ENCODE data around the gene ADARB1.
A peak's percentile ranks its signal among the peaks of the same experiment; 100 is the strongest.

ADARB1 gene

GRCh38 chr21:45225041-45225740, 150.8 kb downstream of the ADARB1 start:
- DNase-seq (ENCODE audit: low read depth in 2 of 2) = no peak

- no peak for DNase-seq (ENCODE audit: low read depth in 2 of 2)
These were observed 151.5 kb downstream of the ADARB1 start for GRCh38 chr21:45225741-45226327.

- DNase-seq (ENCODE audit: low read depth in 2 of 2) = peak in 1 of 2 donors; percentile 6
These were observed 152.4 kb downstream of the ADARB1 start for GRCh38 chr21:45226540-45227326.

- DNase-seq (ENCODE audit: low read depth in 2 of 2) = no peak
These were observed 153.4 kb downstream of the ADARB1 start for GRCh38 chr21:45227735-45228134.

- peak; percentile 60 to 72 for DNase-seq (ENCODE audit: low read depth in 2 of 2)
These were observed 153.8 kb downstream of the ADARB1 start for GRCh38 chr21:45228171-45228641.

- DNase-seq (ENCODE audit: low read depth in 2 of 2) = no peak
These were observed 154.4 kb downstream of the ADARB1 start for GRCh38 chr21:45228656-45229240.

GRCh38 chr21:45231705-45232104, 157.3 kb downstream of the ADARB1 start:
- no peak for DNase-seq (ENCODE audit: low read depth in 2 of 2)

- DNase-seq (ENCODE audit: low read depth in 2 of 2) = no peak
These were observed 159.7 kb downstream of the ADARB1 start for GRCh38 chr21:45234127-45234526.

GRCh38 chr21:45234965-45235364, 160.6 kb downstream of the ADARB1 start:
- DNase-seq (ENCODE audit: low read depth in 2 of 2) = no peak

GRCh38 chr21:45235488-45235887, 161.1 kb downstream of the ADARB1 start:
- no peak for DNase-seq (ENCODE audit: low read depth in 2 of 2)

- no peak for DNase-seq (ENCODE audit: low read depth in 2 of 2)
These were observed 162.1 kb downstream of the ADARB1 start for GRCh38 chr21:45236481-45236880.

GRCh38 chr21:45237401-45237800, 163.0 kb downstream of the ADARB1 start:
- no peak for DNase-seq (ENCODE audit: low read depth in 2 of 2)

GRCh38 chr21:45241357-45241756, 167.0 kb downstream of the ADARB1 start:
- DNase-seq (ENCODE audit: low read depth in 2 of 2) = no peak

- no peak for DNase-seq (ENCODE audit: low read depth in 2 of 2)
These were observed 169.2 kb downstream of the ADARB1 start for GRCh38 chr21:45243603-45244002.

GRCh38 chr21:45244799-45245340, 170.5 kb downstream of the ADARB1 start:
- no peak for DNase-seq (ENCODE audit: low read depth in 2 of 2)

GRCh38 chr21:45246386-45247320, 172.3 kb downstream of the ADARB1 start:
- DNase-seq (ENCODE audit: low read depth in 2 of 2) = no peak

- DNase-seq (ENCODE audit: low read depth in 2 of 2) = no peak
These were observed 174.0 kb downstream of the ADARB1 start for GRCh38 chr21:45248301-45248892.

- DNase-seq (ENCODE audit: low read depth in 2 of 2) = no peak
These were observed 174.6 kb downstream of the ADARB1 start for GRCh38 chr21:45248893-45249381.

GRCh38 chr21:45249626-45250025, 175.2 kb downstream of the ADARB1 start:
- no peak for DNase-seq (ENCODE audit: low read depth in 2 of 2)

- DNase-seq (ENCODE audit: low read depth in 2 of 2) = no peak
These were observed 175.9 kb downstream of the ADARB1 start for GRCh38 chr21:45250272-45250671.
